NCI-H2227 (cell line): Measurements from ENCODE around the gene CCM2L.
"Not testable (repeated sequence)": the region's sequence is repeated elsewhere in the genome, so short reads cannot be mapped to it uniquely, and the experiment has no call there.

Experiments
- DNase-seq: peaks from one replicate; lab custom pipeline; 2025; ENCODE audit not compliant: unreplicated experiment; lab: John Stamatoyannopoulos, UW

The CCM2L gene

DNA sequence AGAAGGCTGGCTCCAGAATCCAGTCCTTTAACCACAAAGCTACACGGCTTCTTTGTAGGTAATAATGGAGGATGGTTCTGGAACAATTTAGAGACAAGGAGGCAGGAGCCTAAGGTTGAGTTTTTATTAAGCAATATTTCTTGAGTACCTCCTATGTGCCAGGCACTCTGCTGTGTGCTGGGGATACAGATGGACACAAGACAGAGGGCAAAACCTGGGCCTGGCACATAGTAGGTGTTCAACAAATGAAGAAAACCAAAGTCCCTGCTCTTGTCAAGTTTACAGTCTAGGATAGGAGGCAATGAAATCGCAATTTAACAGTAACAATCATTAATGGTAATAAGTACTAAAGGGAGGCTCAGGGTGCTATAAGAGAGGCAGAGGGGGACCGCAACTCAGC is 17.4 kb downstream of the CCM2L start:
- no peak for DNase-seq

GRCh38 chr20:32028647-32029372 is 18.6 kb downstream of the CCM2L start:
- peak; percentile 56 for DNase-seq

- no peak for DNase-seq
These were observed 19.3 kb downstream of the CCM2L start for GRCh38 chr20:32029561-32029960.

GRCh38 chr20:32031007-32031958 is 21.0 kb downstream of the CCM2L start:
- DNase-seq, result peak; percentile 85

DNA sequence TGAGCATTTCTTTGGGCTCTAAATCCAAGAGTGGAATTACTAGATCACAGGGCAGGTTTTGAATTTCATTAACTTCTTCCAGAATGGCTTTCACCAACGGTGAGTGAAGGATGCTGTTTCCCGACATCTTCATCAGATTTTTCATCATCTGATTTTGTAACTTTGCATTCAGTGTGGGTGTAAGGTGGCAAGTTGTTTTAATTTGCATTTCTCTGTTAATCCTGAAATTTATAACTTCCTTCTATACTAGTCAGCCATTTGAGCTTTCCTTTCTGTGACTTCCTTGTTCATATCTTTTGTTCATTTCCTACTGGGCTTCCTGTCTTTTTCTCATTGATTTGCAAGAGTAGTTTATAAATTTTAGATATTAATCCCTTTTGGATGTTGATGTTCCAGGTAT is 23.1 kb downstream of the CCM2L start:
- no peak for DNase-seq

GRCh38 chr20:32033721-32034120 is 23.5 kb downstream of the CCM2L start:
- DNase-seq, result not testable (repeated sequence)

DNA sequence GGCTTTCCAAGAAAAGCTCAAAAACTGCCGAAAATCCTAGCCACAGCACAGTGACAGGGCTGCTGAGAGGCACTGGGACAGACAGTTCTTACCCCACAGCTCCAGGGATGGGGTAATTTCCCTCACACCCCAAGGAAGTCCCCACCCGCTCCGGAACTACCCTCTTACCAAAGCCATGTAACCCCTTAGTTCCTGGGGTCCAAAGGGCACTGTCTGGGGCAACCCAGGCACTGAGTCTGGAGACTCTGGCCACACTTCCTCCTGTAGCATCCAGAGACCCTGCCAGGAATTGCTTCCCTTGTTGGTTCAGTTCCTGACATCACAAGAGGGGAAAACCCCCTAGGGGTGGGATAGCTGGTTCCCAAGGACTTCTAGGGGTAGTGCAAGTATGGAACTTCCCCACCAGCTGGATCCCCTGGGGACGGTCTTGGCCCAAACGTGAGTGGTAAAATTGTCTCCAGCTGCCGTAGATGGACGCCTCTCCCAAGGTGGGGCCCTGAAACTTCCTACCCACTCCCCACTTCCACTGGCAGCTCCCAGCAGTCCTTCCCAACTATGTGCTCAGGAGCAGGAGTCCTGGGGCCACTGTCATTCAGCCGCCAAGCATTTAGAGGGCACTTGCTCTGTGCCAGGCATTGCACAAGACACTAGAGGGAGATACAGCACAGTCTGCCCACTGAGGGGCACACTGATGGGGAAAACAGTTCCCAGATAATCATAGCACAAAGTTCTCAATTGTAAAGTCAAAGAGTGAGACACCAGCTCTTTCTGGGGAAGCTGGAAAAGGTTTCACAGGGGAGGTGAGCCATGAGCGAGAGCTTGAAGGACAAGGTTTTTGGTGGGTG is 24.6 kb downstream of the CCM2L start:
- no peak for DNase-seq

DNA sequence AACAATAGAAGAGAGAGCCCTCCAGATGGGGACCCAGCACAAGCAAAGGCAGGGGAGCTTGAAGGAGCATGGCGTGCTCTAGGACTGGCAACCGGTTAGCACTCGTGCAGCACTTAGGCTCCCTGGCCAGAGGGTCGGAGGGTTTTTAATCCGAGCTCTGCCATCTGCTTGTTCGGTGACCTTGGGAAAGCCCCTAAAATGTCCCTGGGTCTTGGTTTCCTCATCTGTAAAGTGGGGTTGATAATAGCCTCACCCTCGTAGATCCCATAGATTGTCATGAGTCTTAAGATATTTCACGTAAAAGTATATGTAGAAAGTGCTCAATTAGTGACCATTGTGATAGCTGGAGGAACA is 25.2 kb downstream of the CCM2L start:
- no peak for DNase-seq

- DNase-seq, result no peak
These were observed 26.0 kb downstream of the CCM2L start for GRCh38 chr20:32036252-32036651.

DNA sequence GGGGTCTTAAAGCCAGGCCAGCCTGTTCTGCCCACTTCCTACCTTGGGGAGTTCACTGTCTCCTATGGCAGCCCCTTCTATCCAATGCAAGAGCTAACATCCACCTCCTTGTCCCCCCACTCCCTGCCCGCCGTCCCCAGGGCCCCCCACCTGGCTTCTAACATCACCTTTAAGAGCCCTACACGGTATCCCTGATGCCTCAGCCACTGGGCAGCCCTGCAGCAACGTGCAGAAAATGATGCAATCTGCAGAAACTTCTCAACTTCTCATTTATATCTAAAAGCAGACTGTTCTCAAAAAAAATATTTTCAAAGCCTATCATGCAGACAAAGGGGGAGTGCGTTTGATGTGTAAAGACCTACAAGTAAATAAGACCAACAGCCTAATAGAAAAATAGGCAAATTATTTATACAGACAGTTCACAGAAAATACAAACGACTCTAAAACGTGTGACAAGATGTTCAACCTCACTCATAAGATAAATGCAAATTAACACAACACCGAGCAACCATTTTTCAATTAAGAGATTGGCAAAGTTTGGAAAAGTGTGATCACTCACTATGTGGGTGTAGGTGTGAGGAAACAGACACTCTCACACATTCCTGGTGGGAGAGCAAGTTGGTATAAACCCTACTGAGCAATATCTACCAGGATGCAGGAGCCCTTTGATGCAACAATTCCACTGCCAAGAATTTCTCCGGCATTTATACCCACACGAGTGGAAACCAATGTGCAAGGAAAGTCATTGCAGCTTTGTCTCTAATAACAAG is 26.7 kb downstream of the CCM2L start:
- no peak for DNase-seq

DNA sequence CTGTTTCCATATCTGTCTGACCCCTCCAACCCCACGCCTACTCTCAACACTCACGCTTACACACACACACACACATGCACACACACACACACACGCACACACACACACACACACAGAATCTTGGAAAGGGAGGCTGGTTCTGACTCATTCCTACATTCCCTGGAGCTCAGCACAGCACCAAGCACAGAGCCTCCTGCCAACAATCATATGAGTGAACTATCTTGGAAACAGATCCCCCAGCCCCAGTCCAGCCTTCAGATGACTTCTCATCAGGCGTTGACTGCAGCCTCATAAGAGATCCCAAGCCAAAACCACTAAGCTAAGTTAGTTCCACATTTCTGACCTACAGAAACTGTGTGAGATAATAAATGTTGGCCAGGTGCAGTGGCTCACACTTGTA is 27.7 kb downstream of the CCM2L start:
- no peak for DNase-seq

- DNase-seq, result no peak
These were observed 30.1 kb downstream of the CCM2L start for GRCh38 chr20:32040142-32040953.

DNA sequence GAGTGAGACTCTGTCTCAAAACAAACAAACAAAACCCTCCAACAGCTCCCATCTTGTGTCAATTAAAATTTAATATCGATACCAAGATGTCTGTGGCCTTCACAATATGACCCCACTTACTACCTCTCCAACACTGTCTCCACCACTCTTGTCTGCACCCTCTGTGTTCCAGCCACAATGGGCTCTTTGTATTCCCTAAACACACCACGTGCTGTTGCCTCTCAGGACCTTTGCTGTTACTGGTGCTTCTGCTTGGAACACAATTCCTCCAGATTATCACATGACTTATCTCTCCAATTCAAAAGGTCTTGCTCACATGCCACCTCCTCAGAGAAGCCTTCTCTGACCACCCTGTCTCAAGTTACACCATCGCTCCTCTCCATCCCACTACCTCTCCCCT is 35.8 kb downstream of the CCM2L start:
- no peak for DNase-seq

DNA sequence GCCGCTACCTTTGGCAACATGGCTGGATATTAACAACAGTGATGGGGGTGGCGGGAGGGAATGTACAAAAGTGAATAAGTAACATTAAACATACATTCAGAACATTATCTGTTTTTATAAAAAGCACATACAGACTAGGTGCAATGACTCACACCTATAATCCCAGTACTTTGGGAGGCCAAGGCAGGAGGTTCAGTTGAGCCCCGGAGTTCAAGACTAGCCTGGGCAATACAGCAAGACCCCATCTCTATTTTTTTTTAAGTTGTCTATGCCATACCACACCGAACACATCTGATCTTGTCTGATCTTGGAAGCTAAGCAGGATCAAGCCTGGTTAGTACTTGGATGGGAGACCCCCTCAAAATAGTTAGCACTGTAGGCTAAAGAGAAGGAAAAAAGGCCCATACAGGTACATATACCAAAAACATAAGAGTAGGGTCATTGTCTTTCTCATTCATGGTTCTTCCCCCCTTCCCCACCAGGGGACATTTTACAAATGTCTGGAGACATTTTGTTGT is 40.1 kb downstream of the CCM2L start:
- DNase-seq, result no peak

GRCh38 chr20:32050851-32051556 is 40.8 kb downstream of the CCM2L start:
- DNase-seq, result no peak

- DNase-seq, result no peak
These were observed 41.5 kb downstream of the CCM2L start for GRCh38 chr20:32051720-32052089.

GRCh38 chr20:32052090-32052777 is 42.0 kb downstream of the CCM2L start, which contains the start of gene HCK:
HCK (plus strand) TSS chr20:32052242.
- DNase-seq, result peak; percentile 36

DNA sequence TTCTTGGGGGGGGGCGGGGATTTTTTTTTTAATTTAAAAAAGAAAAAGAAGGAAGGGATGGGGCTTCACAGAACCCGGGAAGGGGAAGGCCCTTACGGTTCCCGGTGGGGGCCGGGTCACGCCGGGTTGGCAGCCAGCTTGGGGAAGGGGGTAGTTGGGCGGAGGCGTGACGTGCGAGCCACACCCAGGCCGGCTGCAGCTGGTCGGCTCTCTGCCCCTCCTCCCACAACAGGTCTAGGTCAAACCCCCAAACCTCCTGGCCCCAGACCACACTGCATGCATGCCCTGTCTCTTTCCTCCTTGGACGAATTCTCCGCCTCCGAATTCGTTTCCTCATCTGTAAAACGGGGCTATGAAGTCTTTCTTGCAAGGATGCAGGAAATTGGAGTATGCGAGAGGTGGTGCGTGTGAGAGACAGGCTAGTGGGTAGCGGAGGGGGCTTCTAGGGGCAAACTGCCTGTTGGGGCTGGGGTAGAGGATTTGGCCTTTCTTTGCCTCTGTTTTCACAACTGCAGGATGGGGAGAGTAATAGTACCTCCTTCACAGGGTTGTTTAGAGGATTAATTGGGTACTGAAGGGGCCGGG is 42.6 kb downstream of the CCM2L start:
- DNase-seq, result no peak
